ENCODE data around the gene LRP6. TPM values are rescaled to one million over a fixed set of nuclear protein-coding genes. Genes with fewer than 3 reads are reported as not detected.

Gene LRP6
- total RNA-seq, 1 experiment from 2014 or later: 62.4 TPM

GRCh38 chr12:12282202-12282601 lies 15.4 kb upstream of the LRP6 start:
- Mint-ChIP-seq H3K27ac (peak overlapping the region in 1 of 3 experiments; percentile 42; a peak in 1 of 7 replicates), H3K9me3 (peaks cover 4 to 5% of the 10 kb centered on the region in 2 experiments; a peak in 4 of 5 replicates), H3K36me3 (ENCODE audit: insufficient read depth in 1 of 3, low read depth in 3 of 3) (peaks cover 0 to 8% (median 0%) of the 10 kb centered on the region in 3 experiments; a peak in 1 of 7 replicates), H3K4me3 (no peak overlapping the region), H3K4me1 (peaks cover 33 to 38% of the 10 kb centered on the region in 2 experiments), H3K27me3 (ENCODE audit: low read depth) (no peaks in the 10 kb centered on the region; the same call in 1 of the 2 replicates)
- no CpG with 5 or more reads among the region's 3 CpGs for WGBS (ENCODE audit: extremely low coverage, insufficient read length, low lambda C conversion rate)
- H4K5ac ChIP-seq (ENCODE audit: insufficient read length, low read depth, low read length): no peak overlapping the region
- no peak overlapping the region for H3T11ph ChIP-seq (ENCODE audit: low read length)
- H3K79me2 ChIP-seq (ENCODE audit: insufficient read depth, low read length): no peaks in the 10 kb centered on the region
- H2BK5ac ChIP-seq (ENCODE audit: insufficient read length, low read length): no peak overlapping the region
- H3K4me2 ChIP-seq (ENCODE audit: insufficient read depth, insufficient read length, low read length): no peak overlapping the region
- no peak overlapping the region for H2BK15ac ChIP-seq (ENCODE audit: low read depth, low read length)
- no peak overlapping the region for H2BK20ac ChIP-seq (ENCODE audit: low read depth, low read length, poor library complexity, severe bottlenecking)
- H4K91ac ChIP-seq (ENCODE audit: insufficient read length, low read depth, low read length): no peak overlapping the region
- no peaks in the 10 kb centered on the region for H4K20me1 ChIP-seq (ENCODE audit: control insufficient read depth, insufficient read depth, insufficient read length)
- no peak overlapping the region for H3K27ac ChIP-seq (ENCODE audit: insufficient read length, low read depth, low read length)
- H3K9me3 ChIP-seq (ENCODE audit: control insufficient read depth, low read depth, low read length): no peaks in the 10 kb centered on the region
- H3K18ac ChIP-seq (ENCODE audit: insufficient read length, low read depth, low read length): no peak overlapping the region
- no peaks in the 10 kb centered on the region for H3K27me3 ChIP-seq (ENCODE audit: insufficient read depth, low read length)
- no peaks in the 10 kb centered on the region for H3K23me2 ChIP-seq (ENCODE audit: insufficient read length, low read depth, low read length, poor library complexity, severe bottlenecking)
- H3K79me1 ChIP-seq (ENCODE audit: insufficient read depth, low read depth, low read length, poor library complexity, severe bottlenecking): no peaks in the 10 kb centered on the region
- TF ChIP-seq, protein P1, sequence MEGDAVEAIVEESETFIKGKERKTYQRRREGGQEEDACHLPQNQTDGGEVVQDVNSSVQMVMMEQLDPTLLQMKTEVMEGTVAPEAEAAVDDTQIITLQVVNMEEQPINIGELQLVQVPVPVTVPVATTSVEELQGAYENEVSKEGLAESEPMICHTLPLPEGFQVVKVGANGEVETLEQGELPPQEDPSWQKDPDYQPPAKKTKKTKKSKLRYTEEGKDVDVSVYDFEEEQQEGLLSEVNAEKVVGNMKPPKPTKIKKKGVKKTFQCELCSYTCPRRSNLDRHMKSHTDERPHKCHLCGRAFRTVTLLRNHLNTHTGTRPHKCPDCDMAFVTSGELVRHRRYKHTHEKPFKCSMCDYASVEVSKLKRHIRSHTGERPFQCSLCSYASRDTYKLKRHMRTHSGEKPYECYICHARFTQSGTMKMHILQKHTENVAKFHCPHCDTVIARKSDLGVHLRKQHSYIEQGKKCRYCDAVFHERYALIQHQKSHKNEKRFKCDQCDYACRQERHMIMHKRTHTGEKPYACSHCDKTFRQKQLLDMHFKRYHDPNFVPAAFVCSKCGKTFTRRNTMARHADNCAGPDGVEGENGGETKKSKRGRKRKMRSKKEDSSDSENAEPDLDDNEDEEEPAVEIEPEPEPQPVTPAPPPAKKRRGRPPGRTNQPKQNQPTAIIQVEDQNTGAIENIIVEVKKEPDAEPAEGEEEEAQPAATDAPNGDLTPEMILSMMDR (conservative IDR thresholded peaks at IDR 0.05): no peak
- H2AK5ac ChIP-seq (ENCODE audit: insufficient read length, low read length): no peak overlapping the region
- DNase-seq: no peak
- H3K14ac ChIP-seq (ENCODE audit: insufficient read depth, low read length): no peak overlapping the region
- no peak overlapping the region for H3K4ac ChIP-seq (ENCODE audit: low read depth, low read length)
- H4K8ac ChIP-seq (replicated peaks; ENCODE audit: insufficient read length, low read depth, low read length): no peak overlapping the region
- H2BK12ac ChIP-seq (ENCODE audit: insufficient read length, low read depth, low read length): no peak overlapping the region
- H2BK120ac ChIP-seq (ENCODE audit: low read depth, low read length, poor library complexity, severe bottlenecking): no peak overlapping the region
- peaks cover 4% of the 10 kb centered on the region; the same call in 1 of the 2 replicates for H3K4me1 ChIP-seq (ENCODE audit: insufficient read depth, low read length)
- H3K56ac ChIP-seq (ENCODE audit: insufficient read length, low read depth, low read length): no peak overlapping the region
- H3K9ac ChIP-seq (ENCODE audit: extremely low read depth, insufficient read length, low read length): no peak overlapping the region
- H3K23ac ChIP-seq (ENCODE audit: insufficient read length, low read depth, low read length): no peak overlapping the region
- no peak overlapping the region for H2AFZ ChIP-seq (ENCODE audit: low read length)
